Stimulated activated CD8-positive, alpha-beta memory T cell treated with anti-CD3 and anti-CD28 coated beads, Interleukin-12 subunit alpha, Interleukin-12 subunit beta, amount 100 ng/mL, for 1 hour (primary cell): ENCODE data around the gene PLIN5.
"Not testable (repeated sequence)": the region's sequence is repeated elsewhere in the genome, so short reads cannot be mapped to it uniquely, and the experiment has no call there.

Experiments used
- DNase-seq: peaks from one replicate; pipeline ENCODE4 v3.0.0-alpha.2; 2020; ENCODE audit warnings: low read depth

The PLIN5 gene

DNA sequence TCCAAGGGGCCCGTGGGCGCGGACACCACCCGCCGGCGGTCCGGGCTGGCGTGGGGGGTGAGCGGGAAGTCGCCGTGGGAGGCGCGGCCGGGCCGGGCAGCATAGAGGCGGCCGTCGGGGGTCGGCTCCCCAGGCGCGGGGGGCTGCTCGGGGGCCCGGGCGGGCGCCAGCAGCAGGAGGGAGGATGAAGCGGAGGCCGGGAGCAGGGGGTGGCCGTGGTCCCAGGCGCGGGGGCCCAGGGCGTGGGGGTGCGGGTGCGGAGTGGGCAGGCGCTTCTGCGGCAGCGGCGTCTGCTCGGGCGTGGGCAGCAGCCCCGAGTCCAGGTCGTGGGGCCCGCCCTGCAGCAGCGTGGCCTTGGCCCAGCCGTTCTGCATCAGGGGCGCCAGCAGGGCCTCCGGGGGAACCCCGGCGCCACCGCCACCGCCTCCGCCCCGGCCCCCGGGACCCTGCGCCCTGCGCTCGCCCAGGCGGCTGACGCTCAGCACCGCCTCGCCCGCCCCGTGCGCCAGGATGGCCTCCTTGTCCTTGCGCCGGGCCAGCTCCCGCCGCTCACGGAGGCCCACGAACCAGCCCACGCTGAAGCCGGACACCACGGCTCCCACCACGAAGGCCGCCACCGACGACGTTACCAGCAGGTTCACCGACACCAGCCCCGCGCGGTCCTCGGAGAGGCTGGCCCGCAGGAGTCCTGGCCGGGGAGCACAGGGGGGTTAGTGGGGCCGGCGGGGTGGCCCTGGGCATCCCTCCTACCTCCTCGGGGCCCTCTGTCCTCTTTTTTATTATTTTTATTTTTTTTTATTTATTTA is 9.0 kb upstream of the PLIN5 start:
- DNase-seq: no peak

DNA sequence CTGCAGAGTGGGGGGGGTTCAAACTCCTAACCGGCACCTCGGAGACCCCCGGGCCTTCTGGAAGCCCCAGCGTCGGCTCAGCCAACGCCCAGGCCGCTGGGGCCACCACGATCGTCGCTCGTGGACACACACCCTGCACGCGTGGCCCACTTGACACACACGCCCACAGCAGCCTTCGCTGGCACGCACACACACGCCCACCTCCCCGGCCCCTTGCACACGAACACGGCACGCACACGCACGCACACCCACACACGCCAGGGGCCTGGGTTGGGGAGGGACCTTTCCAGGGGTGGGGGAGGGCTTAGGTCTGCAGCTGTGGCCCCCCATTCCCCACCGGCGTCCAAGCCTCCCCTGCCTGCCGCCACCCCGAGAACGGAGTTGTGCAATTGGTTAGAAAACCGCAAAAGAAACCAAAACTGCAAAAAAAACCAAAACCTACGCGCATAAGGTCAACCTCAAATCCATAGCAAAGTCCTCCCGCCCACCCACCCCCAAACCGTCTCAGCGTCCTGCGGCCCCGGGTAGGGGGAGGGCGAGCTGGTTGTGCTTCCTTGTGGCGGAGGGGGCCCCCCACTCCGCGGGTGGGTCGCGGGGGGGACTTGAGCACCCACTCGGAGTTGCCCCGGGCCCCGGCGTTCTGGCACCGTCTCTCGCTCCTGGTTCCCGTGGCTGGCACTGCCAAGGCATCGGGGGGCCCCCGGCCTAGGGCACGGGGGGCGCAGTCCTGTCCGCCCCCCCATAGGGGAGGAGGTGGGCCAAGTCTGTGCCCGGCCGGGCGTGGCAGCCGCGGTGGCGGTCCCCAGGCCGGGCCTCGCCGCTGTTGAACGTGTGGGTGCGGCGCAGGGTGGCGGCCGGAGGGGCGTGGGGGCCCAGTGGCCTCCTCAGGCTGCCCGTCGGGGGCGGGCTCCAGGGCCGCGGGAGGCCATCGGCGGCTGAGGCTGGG is 8.1 kb upstream of the PLIN5 start:
- no peak for DNase-seq

DNA sequence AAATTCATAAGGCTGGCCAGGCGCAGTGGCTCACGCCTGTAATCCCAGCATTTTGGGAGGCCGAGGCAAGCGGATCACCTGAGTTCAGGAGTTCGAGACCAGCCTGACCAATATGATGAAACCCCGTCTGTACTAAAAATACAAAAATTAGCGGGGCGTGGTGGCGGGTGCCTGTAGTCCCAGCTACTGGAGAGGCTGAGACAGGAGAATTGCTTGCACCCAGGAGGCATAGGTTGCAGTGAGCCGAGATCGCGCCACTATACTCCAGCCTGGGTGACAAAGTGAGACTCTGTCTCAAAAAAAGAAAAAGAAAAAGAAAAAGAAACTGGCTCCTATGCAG is 6.8 kb upstream of the PLIN5 start:
- DNase-seq: not testable (repeated sequence)

- DNase-seq: no peak
These were observed 6.2 kb upstream of the PLIN5 start for GRCh38 chr19:4541114-4541805.

GRCh38 chr19:4539693-4540581 is 4.9 kb upstream of the PLIN5 start, which contains the start of gene LRG1:
Gene LRG1, minus strand, starts transcription at chr19:4540036. Its CDS starts 23 bp downstream, at chr19:4540013.
- no peak for DNase-seq

DNA sequence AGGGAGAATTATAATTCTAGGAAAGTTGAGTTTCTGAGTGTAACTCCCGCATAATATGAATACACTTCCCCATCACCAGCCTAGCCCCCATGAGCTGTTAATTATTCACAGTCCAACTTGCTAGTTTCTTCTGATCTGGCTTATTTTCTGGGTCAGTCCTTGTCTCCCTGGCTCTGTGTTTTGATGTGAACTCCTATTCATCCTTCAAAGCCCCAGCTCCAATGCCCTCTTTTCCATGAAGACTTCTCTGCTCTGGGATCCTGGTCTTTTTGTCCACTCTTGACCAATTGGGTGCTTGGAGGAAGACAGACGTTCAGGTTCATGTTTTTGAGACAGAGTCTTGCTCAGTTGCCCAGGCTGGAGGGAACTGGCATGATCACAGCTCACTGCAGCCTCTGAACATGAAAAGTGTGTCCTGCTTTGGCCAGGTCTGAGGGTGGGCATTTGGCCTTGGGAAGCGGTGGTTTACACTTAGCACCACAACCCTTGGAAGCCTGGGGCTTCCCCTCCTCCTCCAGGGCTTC is 4.2 kb upstream of the PLIN5 start:
- DNase-seq: no peak

DNA sequence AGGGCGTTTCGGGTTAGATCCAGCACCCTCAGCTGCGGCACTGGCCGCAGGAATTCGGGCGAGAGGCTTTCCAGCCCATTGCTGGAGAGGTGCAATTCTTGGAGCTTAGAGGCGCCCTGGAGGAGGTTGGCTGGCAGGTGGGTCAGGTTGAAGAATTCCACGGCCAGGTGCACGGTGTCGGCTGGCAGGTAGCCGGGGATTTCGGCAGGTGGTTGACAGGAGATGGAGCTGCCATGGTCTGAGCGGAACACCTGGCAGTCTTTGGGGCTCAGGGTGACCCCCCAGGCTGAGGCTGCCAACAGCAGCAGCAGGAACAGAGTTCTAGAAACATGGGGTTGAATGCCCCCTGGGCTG is 3.6 kb upstream of the PLIN5 start:
- DNase-seq: no peak

DNA sequence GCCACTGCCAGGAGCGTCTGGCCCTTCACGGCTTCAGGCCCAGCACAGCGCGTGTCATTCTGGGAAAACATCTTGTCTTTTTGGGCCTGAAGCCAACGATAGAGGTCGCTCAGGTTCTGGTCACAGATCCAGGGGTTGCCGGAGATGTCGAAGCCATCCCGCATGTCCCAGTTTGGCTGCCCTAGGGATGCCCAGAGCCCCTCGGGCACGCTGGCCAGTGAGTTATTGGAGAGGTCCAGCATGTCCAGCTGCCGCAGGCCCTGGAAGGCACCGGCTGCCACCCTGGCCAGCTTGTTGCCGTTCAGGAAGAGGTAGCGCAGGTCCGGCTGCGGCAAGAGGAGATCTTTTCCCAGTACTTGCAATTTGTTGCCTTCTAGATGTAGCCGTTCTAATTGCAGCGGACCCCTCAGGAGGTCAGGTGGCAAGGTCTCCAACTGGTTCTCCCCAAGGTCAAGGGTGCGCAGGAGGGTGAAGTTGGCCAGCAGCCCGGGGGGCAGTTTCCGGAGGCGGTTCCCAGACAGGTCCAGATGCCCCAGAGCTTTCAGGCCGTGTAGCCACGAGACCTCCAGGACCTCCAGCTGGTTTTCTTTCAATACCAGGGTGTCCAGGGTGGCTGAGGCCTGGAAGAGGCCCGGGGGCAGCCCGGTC is 3.1 kb upstream of the PLIN5 start:
- no peak for DNase-seq

GRCh38 chr19:4536798-4537197 is 1.8 kb upstream of the PLIN5 start:
- DNase-seq: no peak

DNA sequence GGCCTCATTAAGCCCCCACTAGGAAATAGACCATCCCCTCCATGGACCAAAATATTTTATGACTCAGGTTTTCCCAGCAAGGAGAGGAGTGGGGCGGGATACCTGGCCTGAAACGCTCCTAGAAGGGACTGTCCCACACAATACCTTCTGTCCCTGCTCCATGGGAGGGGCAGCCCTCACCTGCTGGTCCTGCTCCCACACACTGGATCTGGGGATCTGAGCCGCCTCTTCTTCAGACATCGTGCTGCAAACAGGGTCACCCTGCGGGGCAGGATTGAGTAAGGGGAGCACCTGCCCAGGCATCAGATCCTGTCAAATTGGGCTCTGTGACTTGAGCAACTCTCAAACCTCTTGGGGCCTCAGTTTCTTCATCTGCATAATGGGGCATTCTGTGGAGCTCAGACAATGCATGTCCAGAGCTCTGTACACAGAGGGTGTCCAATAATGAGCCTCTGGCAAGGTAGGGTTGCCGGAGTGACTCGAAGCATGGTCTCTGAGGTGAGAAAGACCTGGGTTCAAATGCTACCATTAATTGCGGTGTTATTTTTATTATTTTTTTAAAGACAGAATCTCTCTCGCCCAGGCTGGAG is 1.1 kb downstream of the PLIN5 start:
- DNase-seq: no peak

GRCh38 chr19:4533334-4533733 is 1.7 kb downstream of the PLIN5 start:
- DNase-seq: no peak

GRCh38 chr19:4531562-4532165 is 3.4 kb downstream of the PLIN5 start:
- no peak for DNase-seq

- DNase-seq: no peak
These were observed 5.0 kb downstream of the PLIN5 start for GRCh38 chr19:4529924-4530522.

GRCh38 chr19:4528843-4529242 is 6.2 kb downstream of the PLIN5 start:
- no peak for DNase-seq

- DNase-seq: not testable (repeated sequence)
These were observed 7.6 kb downstream of the PLIN5 start for GRCh38 chr19:4527377-4527776.

DNA sequence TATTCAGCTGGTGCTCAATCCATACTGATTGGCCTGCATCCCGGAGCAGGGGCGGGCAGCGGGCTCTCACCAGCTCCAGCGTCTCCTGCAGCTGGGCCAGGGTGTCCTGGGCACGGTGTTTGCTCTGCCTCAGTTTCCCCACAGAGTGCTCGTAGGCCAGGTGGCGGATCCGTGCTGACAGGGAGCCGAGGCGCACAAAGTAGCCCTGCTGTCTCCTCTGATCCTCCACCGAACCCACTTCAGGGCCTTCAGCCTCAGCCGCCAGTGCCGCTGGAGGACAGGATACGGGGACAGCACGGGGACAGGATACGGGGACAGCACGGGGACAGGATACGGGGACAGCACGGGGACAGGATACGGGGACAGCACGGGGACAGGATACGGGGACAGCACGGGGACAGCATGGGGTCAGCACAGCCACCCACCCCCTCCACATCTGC is 9.4 kb downstream of the PLIN5 start:
- no peak for DNase-seq

DNA sequence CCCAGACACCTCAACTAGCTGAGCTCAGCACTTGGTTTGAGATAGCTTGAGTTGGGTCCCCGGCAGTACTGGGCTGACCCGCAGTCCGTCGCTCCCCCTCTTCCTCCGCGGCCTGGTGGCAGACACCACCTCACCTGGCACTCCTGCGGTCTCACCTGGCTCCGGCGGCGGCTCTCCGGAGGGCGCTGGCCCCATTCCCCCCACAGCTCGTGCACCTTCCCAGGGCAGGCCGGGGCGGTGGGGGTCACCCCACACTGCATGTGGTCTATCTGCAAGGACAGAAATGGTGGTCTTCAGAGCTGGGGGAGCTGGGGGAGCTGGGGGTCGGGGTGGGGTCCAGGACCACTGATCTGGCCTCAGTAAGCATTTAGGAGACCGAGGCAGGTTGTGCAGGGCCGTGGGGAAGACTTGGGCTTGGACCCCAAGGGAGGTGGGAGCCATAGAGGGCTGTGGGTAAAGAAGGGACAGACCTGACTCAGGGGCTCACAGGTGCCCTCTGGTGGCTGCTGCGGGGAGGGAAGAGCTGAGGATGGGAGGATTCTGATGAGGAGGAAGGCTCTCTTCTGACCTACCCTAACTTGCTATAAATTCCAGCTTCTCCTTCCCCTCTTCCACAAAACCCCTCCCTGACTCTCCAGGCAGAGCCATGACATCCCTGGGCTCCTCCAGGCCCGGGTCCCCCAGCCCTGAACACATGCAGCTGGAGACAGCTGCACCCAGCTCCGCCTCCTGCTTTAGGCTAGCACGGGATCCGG is 10.0 kb downstream of the PLIN5 start:
- DNase-seq: peak; percentile 57

DNA sequence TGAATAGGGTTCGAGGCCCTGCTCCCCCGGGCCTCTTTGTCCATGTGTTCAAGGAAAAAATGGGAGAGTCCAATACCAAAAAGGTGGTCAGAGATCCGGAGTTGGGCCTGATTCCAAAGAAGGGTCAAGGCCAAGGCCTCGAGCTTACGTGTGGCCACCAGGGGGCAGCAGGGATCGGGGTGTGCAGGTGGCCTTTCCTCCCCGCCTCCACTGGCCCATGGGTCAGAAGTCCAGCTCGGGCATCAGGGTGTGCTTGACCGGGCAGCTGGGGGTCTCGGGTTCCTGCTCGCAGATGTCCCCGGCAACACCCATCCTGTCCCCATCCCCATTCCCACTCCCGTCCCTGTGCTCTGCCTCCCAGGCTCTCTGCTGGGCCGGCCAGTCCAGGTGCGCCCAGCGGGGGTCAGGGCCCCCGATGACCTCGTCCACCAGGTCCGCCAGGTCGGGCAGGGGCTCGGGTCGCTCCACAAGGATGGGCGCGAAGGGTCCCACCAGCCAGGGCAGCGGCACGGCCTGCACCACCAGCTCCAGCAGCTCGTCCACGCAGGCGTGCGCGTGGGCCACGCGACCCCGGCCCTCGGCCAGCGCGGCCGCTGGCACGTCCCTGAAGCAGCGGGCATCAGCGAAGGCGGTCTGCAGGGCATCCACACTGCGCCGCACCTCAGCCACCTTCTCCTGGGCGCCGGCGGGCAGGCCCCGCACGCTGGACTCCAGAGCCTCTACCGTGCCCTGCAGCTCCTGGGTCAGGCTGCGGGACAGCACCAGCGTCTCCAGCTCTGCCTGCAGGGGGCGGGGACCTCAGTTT is 11.5 kb downstream of the PLIN5 start:
- DNase-seq: no peak
